Right lobe of liver (tissue), 4 donors: ENCODE measurements around the gene DOCK3.

Source experiments
- CTCF ChIP-seq, 4 donors: fragments of 200-600 bp in 3 of 4; fragments of 450-650 bp in 1 of 4; IDR thresholded peaks; one replicate each; pipeline versions ENCODE4 v1.5.1 to v1.8.0; 2016 to 2022; ENCODE audit warnings: antibody characterized with exemption in 4 of 4, mild to moderate bottlenecking in 2 of 4
- POLR2A ChIP-seq: fragments of 450-650 bp; IDR thresholded peaks from one replicate; pipeline ENCODE4 v1.6.1; 2017; ENCODE audit warnings: antibody characterized with exemption, mild to moderate bottlenecking
- donor health status: DM: no; HTN: no; CAD: no.
- donor health status: DM: no; HTN: no; CAD: no.
- donor health status: DM: no; HTN: yes; CAD: no.

GRCh38 chr3:51052562-51052961, 377.8 kb downstream of the DOCK3 start:
- no peak for TF ChIP-seq CTCF (IDR thresholded peaks at IDR 0.05)
- no peak for TF ChIP-seq POLR2A
